RKO (cell line): ENCODE data around the gene ADGRV1.
"Not testable (repeated sequence)": the region's sequence is repeated elsewhere in the genome, so short reads cannot be mapped to it uniquely, and the experiment has no call there.

ENCODE experiments used
- DNase-seq: peaks from one replicate; pipeline ENCODE4 v3.0.0-alpha.2; 2016; ENCODE audit warnings: low spot score

ADGRV1 gene

GRCh38 chr5:90991201-90991600 lies 432.6 kb downstream of the ADGRV1 start:
- no peak for DNase-seq

GRCh38 chr5:90994796-90995195 lies 436.2 kb downstream of the ADGRV1 start:
- DNase-seq, result no peak

DNA sequence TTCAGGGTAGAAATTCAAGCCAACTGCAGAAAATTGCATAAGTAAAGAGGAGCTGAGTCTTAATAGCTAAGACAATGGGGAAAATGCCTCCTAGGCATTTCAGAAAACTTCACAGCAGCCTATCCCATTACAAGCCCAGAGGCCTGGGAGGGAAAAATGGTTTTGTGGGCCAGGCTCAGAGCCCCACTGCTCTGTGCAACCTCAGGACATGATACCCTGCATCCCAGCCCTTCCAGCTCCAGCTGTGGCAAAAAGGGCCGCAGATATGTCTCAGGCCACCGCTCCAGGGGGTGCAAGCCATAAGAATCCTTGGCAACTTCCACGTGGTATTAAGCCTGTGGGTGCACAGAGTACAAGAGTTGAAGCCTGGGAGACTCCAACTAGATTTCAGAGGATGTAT lies 437.5 kb downstream of the ADGRV1 start:
- DNase-seq, result no peak

DNA sequence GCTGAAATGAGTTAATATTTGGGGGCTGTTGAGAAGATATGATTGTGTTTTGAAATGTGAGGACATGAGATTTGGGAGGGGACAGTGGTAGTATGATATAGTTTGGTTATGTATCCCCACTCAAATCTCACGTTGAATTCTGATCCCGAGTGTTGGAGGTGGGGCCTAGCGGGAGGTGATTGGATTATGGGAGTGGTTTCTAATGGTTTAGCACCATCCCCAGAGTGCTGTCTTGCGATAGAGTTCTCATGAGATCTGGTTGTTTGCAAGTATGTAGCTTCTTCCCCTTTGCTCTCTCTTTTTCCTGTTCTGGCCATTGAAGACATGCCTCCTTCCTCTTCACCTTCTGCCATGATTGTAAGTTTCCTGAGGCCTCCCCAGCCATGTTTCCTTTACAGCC lies 438.5 kb downstream of the ADGRV1 start:
- DNase-seq, result no peak

DNA sequence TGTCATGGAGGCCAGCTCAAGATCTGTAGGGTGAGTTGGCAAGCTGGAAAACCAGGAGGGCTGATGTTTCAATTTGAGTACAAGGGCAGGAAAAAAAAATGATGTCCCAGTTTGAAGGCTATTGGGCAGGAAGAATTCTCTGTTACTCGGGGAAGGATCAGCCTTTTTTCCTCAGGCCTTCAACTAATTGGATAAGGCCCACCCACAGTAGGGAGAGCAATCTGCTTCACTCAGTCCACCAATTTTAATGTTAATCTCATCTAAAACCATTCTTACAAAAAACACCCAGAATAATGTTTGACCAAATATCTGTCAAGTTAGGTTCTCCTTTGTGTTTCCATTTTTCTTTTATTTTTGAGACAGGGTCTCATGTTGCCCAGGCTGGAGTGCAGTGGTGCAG lies 442.1 kb downstream of the ADGRV1 start:
- DNase-seq, result no peak

GRCh38 chr5:91006713-91007112 lies 448.1 kb downstream of the ADGRV1 start:
- no peak for DNase-seq

DNA sequence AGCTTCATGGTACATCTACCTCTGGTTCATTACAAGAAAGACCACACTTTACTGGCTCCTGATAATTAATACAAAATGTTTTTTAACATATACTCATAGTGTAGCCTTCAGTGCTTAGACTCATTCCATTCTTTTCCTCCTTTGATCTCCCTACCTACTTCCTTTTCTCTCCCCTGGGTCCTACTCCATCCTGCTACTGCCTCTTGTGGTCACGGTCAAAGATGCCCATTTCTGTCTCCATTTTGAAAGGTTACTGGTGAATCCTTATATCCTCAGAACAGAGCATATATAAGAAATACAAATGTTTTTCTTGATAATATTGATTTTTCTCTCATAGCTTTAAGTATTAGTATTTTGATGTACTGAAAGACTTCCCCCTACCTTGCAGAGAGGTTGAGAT lies 448.7 kb downstream of the ADGRV1 start:
- DNase-seq, result peak; percentile 8

GRCh38 chr5:91007780-91008402 lies 449.3 kb downstream of the ADGRV1 start:
- no peak for DNase-seq

DNA sequence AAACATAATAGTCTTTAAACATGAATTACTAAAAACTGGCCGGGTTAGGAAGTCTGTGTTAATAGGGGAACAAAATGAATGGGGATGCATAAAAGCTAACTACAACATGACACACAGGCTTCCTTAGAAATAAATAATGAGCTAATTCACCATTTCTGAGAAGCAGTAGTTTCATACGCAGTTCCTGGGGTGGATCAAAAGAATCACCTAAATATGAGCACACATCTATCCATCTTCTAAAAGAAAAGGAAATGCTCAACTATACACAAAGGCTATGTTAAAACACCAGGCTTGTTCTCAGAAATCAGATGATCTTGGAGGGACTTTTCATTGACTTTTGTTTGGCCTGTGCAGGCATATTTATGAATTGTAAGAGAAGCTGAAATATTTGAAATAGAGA lies 451.5 kb downstream of the ADGRV1 start:
- no peak for DNase-seq

- no peak for DNase-seq
These were observed 452.4 kb downstream of the ADGRV1 start for GRCh38 chr5:91011029-91011428.

DNA sequence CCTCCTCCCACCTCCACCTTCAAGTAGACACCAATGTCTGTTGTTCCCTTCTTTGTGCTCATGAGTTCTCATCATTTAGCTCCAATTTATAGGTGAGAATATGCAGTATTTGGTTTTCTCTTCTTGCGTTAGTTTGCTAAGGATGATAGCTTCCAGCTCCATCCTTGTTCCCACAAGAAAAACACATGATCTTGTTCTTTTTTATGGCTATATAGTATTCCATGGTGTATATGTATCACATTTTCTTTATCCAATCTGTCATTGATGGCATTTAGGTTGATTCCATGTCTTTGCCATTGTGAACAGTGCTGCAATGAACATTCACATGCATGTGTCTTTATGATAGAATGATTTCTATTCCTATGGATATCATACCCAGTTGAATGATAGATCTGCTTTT lies 454.3 kb downstream of the ADGRV1 start:
- DNase-seq, result not testable (repeated sequence)

- DNase-seq, result no peak
These were observed 457.7 kb downstream of the ADGRV1 start for GRCh38 chr5:91016322-91016721.

GRCh38 chr5:91016954-91017700 lies 458.5 kb downstream of the ADGRV1 start:
- DNase-seq, result no peak

GRCh38 chr5:91018200-91018599 lies 459.6 kb downstream of the ADGRV1 start:
- no peak for DNase-seq

- DNase-seq, result no peak
These were observed 460.2 kb downstream of the ADGRV1 start for GRCh38 chr5:91018712-91019371.

DNA sequence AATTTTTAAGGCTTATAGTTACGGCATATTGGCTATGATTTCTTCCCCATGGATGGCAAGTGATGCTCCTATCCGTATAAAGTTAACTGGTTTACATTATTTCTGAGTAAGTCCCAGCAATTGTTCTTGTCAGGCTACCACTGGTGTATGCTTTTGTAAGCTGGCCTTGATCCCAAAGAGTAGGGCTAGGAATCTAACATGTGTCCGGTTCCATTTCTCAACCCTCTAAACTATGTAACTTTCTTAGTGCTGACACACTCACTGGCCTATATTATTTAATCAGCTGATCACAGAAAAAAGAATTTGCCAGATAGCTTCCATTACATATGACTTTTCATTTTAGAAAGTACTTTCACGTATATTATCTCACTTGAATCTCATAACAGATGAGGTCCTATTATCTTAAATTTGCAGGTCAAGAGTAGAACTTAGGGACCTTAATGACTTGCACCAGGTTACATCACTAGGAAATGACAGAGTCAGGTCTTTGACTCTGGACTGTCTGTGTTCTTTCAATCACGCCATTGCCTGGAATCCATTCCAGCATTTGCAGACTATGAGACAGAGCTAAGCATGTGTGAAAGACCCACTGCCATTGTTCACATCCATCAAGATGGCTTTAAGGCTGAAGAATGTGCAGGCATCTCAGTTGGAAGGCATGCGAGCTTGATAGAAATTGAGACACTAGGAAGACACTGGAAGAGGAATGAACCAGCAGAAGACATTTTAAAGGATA lies 461.6 kb downstream of the ADGRV1 start:
- DNase-seq, result no peak

DNA sequence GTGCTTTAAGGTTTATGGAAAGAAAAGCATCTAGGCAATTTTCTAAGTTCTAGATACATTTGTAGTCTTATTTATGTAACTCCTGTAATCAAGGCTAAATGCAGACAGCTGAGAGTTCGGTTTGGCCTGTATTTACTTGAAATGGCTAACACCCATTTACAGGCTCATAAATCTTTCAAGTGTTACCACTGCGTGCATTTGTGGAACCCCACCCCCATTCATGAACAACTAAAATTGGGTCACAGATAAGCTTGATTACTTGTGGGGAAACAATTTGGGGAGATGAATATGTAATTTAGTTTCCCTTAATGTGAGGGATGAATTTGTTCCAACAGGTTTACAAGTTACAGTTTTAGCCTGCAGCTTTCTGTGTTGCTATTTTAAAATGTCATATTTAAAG lies 463.9 kb downstream of the ADGRV1 start:
- no peak for DNase-seq

DNA sequence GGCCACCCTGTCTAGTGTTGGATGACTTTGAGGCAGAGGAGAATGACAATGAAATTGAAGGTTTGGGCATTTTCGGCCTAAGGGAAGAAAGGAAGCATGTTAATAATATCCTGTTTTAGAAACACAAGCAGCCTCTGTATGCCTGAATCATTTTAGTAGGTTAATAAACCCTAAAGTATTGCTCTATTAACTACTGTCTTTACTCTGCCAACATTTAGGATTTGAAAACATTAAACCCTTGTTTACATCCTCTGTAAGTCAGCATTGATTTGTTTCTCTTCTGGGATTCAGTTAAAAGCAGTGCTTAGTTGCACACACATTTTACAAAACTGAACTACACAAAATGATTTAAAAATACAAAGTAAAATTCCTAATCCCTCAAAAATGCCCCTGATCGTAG lies 465.6 kb downstream of the ADGRV1 start:
- DNase-seq, result no peak

GRCh38 chr5:91024727-91025126 lies 466.1 kb downstream of the ADGRV1 start:
- no peak for DNase-seq

DNA sequence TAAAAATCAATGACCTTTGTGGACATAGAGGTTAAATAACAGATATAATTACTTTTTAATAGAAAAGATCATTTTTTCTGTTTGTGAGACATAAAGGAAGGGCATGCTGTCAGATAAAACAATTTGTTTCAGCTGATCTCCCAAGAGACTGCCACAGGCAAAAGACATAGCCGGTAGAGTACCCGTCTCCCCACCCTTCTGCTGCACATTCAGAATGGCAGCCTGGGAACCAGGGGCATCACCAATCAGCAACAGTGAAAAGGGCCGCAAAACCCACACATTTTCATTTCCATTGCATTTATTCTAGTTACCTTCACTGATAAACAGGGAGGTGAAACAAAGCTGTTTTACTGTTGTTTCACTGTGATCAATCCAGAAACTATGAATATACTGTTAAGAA lies 466.9 kb downstream of the ADGRV1 start:
- DNase-seq, result no peak

DNA sequence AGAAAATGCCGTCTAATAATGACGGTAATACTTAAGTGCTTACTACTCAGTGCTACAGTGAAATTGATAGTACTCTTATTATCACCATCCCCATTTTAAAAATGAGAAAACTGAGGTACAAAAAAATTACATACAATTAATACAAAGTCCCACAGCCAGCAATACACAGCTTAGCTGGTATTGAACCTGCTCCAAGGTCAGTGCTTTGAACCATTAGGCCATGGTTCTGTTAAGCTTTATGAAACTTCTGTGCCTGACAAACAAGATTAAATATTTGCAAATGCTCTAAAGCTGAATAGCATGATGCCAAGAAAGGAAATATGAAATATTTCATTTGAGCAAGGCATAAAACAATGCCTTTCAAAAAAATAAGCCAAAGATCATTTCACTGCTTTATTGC lies 467.4 kb downstream of the ADGRV1 start:
- DNase-seq, result no peak

GRCh38 chr5:91026466-91026865 lies 467.9 kb downstream of the ADGRV1 start:
- DNase-seq, result no peak
